Measurements from ENCODE around the gene SPINK2. TPM values are rescaled to one million over a fixed set of nuclear protein-coding genes. Genes with fewer than 3 reads are reported as not detected.

Gene SPINK2
- total and polyA plus RNA-seq, 2 of the 13 experiments (the other 11 are each of a cell fraction or from before 2014, with no cell fraction given), result not detected

GRCh38 chr4:56850910-56851309 lies 29.4 kb upstream of the SPINK2 start (continued):
- TF ChIP-seq ZBTB7B (CRISPR knock-in tag; IDR thresholded peaks at IDR 0.05) (no peak), IRF2 (CRISPR knock-in tag; IDR thresholded peaks at IDR 0.05) (no peak), KLF9 (CRISPR knock-in tag; IDR thresholded peaks at IDR 0.05; ENCODE audit: low read depth) (no peak)
- TF ChIP-seq, protein P1, sequence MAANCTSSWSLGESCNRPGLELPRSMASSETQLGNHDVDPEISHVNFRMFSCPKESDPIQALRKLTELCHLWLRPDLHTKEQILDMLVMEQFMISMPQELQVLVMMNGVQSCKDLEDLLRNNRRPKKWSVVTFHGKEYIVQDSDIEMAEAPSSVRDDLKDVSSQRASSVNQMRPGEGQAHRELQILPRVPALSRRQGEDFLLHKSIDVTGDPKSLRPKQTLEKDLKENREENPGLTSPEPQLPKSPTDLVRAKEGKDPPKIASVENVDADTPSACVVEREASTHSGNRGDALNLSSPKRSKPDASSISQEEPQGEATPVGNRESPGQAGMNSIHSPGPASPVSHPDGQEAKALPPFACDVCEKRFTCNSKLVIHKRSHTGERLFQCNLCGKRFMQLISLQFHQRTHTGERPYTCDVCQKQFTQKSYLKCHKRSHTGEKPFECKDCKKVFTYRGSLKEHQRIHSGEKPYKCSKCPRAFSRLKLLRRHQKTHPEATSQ (CRISPR knock-in tag; IDR thresholded peaks at IDR 0.05; ENCODE audit: borderline replicate concordance), result no peak

GRCh38 chr4:56844802-56845580 lies 23.5 kb upstream of the SPINK2 start:
- no peak for ATAC-seq
- 22% methylated on average over 4 of the region's 4 CpGs for WGBS (ENCODE audit: low lambda C conversion rate)

More at GRCh38 chr4:56844802-56845580, 23.5 kb upstream of the SPINK2 start:
- in situ Hi-C loops (cut with HindIII; ENCODE audit: extremely low pct_ligation_motif_present, low pct_unique_long_range_greater_than_20kb) (no loop called here), intact Hi-C loops (cut with micrococcal nuclease; ENCODE audit: unreplicated experiment) (no loop called here)
- H3K9ac ChIP-seq (ENCODE audit: insufficient read depth, low read depth, low read length), result no peak overlapping the region
- ChIA-PET POLR2A (no interaction called here), CTCF (ENCODE audit: low intra/inter-chr PET ratio, low total read pairs) (no interaction called here)
- no peaks in the 10 kb centered on the region for H3K9me3 ChIP-seq (ENCODE audit: low read length)
- no peaks in the 10 kb centered on the region for H3K4me1 ChIP-seq (ENCODE audit: insufficient read depth, low read length)
- H3K27ac ChIP-seq (ENCODE audit: extremely low read length, insufficient read depth, low read length), result no peak overlapping the region
- H3K27me3 ChIP-seq (ENCODE audit: control insufficient read depth in 1 of 2, insufficient read depth in 2 of 2, low read length in 2 of 2), result no peaks in the 10 kb centered on the region; a peak in 1 of 5 replicates
- no peak overlapping the region for H3K4me3 ChIP-seq (replicated peaks in 1 of 3; ENCODE audit: insufficient read depth in 1 of 3, low read depth in 2 of 3, low read length in 3 of 3)
- TF ChIP-seq SKIL (CRISPR knock-in tag; IDR thresholded peaks at IDR 0.05; ENCODE audit: borderline replicate concordance), result no peak
- TF ChIP-seq POLR2G (IDR thresholded peaks at IDR 0.05; ENCODE audit: low read depth, low read length), result no peak
- no peak for TF ChIP-seq ELK4 (CRISPR knock-in tag; IDR thresholded peaks at IDR 0.05; ENCODE audit: borderline replicate concordance)
- TF ChIP-seq NFIC (IDR thresholded peaks at IDR 0.05; ENCODE audit: low read length), result no peak
- TF ChIP-seq IKZF5 (CRISPR knock-in tag; IDR thresholded peaks at IDR 0.05), result no peak
- no peak for TF ChIP-seq ZNF562 (CRISPR knock-in tag; IDR thresholded peaks at IDR 0.05; ENCODE audit: borderline replicate concordance)
- no peak for TF ChIP-seq PHB2 (IDR thresholded peaks at IDR 0.05; ENCODE audit: partially characterized antibody)
- FAIRE-seq, result no peak
- no peak overlapping the region for H3K4me2 ChIP-seq (ENCODE audit: low read depth, low read length)
- H3K79me2 ChIP-seq (ENCODE audit: insufficient read depth, low read length), result no peaks in the 10 kb centered on the region
- DNase-seq (ENCODE audit: low spot score), result no peak
- no peaks in the 10 kb centered on the region for H3K36me3 ChIP-seq (replicated peaks in 1 of 2; ENCODE audit: control insufficient read depth in 1 of 2, insufficient read depth in 2 of 2, low read length in 2 of 2)
- BruUV-seq (replicated peaks), result no TSS peak
- no peaks in the 10 kb centered on the region for H4K20me1 ChIP-seq (ENCODE audit: insufficient read depth, low read length)
- no peak overlapping the region for H2AFZ ChIP-seq (ENCODE audit: low read length)
